Esophagus muscularis mucosa (tissue), 4 donors: ENCODE measurements around the gene GALNS.

Experiments used
- CTCF ChIP-seq, 3 experiments: fragments of 200-600 bp in 2 of 3; fragments of 450-650 bp in 1 of 3; sonication (generic) in 2 of 3; IDR thresholded peaks; one replicate each; pipeline ENCODE4 v1.5.1; 2017 to 2019; ENCODE audit warnings: antibody characterized with exemption in 3 of 3, mild to moderate bottlenecking in 2 of 3, moderate library complexity in 1 of 3
- EP300 ChIP-seq: sonication (generic); formaldehyde crosslinking; IDR thresholded peaks from one replicate; pipeline ENCODE4 v1.6.1; 2017; ENCODE audit warnings: antibody characterized with exemption
- POLR2A ChIP-seq: fragments of 450-650 bp; IDR thresholded peaks from one replicate; pipeline ENCODE4 v1.6.1; 2017; ENCODE audit warnings: antibody characterized with exemption, moderate library complexity, mild to moderate bottlenecking, low read depth
- POLR2AphosphoS5 ChIP-seq, 2 donors: sonication (generic); formaldehyde crosslinking; IDR thresholded peaks; one replicate each; pipeline ENCODE4 v1.6.1; 2017; ENCODE audit warnings: antibody characterized with exemption in 2 of 2

GRCh38 chr16:88841521-88842307 lies 15.0 kb downstream of the GALNS start:
- TF ChIP-seq CTCF (IDR thresholded peaks at IDR 0.05) (no peak), EP300 (no peak), POLR2A (no peak), POLR2AphosphoS5 (IDR thresholded peaks at IDR 0.05) (no peak)
